Duodenal mucosa (tissue), 2 donors: ENCODE results near the gene ZCCHC12.

ENCODE experiments used
- H3K27ac ChIP-seq: one replicate; pipeline ENCODE4 v1.7.0; 2013; ENCODE audit warnings: low read depth, low read length
- H3K27me3 ChIP-seq, 2 donors: one replicate each; pipeline ENCODE4 v1.7.0; 2013; ENCODE audit warnings: low read length in 2 of 2, control low read depth in 1 of 2; ENCODE audit not compliant: insufficient read depth in 2 of 2, control insufficient read depth in 1 of 2
- H3K36me3 ChIP-seq, 2 donors: one replicate each; pipeline ENCODE4 v1.7.0; 2013; ENCODE audit warnings: low read length in 2 of 2, control low read depth in 1 of 2; ENCODE audit not compliant: insufficient read depth in 2 of 2, control insufficient read depth in 1 of 2
- H3K4me1 ChIP-seq, 2 donors: one replicate each; pipeline ENCODE4 v1.7.0; 2013; ENCODE audit warnings: low read length in 2 of 2, control low read depth in 1 of 2; ENCODE audit not compliant: insufficient read depth in 2 of 2, control insufficient read depth in 1 of 2
- H3K4me3 ChIP-seq, 2 donors: one replicate each; pipeline ENCODE4 v1.7.0; 2013; ENCODE audit warnings: low read length in 2 of 2, low read depth in 1 of 2
- H3K9ac ChIP-seq, 2 donors: one replicate each; pipeline ENCODE4 v1.7.0; 2013; ENCODE audit warnings: low read length in 2 of 2, low read depth in 1 of 2
- H3K9me3 ChIP-seq, 2 donors: one replicate each; pipeline ENCODE4 v1.7.0; 2013; ENCODE audit warnings: low read length in 2 of 2, control low read depth in 1 of 2; ENCODE audit not compliant: control insufficient read depth in 1 of 2

The ZCCHC12 gene

DNA sequence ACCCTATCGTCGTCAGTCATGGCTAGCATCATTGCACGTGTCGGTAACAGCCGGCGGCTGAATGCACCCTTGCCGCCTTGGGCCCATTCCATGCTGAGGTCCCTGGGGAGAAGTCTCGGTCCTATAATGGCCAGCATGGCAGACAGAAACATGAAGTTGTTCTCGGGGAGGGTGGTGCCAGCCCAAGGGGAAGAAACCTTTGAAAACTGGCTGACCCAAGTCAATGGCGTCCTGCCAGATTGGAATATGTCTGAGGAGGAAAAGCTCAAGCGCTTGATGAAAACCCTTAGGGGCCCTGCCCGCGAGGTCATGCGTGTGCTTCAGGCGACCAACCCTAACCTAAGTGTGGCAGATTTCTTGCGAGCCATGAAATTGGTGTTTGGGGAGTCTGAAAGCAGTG is 1.6 kb downstream of the ZCCHC12 start:
- Histone ChIP-seq H3K27ac (no peak overlapping the region), H3K4me3 (no peak overlapping the region), H3K9me3 (no peaks in the 10 kb centered on the region), H3K4me1 (peaks cover 0 to 4% of the 10 kb centered on the region in 2 donors), H3K27me3 (peaks cover 20 to 45% of the 10 kb centered on the region in 2 donors), H3K9ac (no peak overlapping the region), H3K36me3 (no peaks in the 10 kb centered on the region)

DNA sequence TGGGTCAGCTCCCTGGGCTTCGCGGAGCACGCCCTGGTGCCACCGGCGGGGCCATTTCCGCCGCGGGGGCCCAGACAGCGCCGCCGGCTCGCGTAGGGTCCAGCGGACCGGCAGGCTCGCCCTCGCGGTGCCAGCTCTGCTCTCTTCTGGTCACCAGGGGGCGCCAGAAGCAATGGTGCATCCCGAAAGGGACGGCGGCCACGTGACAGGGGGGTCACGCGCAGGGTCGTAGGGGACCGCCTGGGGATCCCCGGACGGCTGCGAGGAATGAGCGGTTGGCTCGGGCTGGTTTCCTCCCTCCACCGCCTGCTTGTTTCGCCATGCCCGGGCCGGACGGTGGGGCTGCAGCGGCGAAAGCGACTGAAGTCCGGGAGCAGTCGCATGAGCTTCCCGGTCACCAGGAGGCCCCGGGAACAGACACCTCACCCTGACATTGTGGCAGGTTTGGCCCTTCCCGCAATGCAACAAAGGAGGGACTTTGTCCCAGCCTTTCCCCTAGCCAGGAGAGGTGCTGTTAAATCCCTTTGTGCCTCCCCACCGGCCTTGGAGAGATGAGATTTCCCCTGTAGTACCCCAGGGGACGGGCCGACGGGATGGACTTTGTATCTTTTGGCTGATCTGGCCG is 15.8 kb downstream of the ZCCHC12 start:
- Histone ChIP-seq H3K9me3 (no peaks in the 10 kb centered on the region), H3K36me3 (no peaks in the 10 kb centered on the region), H3K4me3 (peak overlapping the region; percentile 62 to 66), H3K4me1 (no peaks in the 10 kb centered on the region), H3K27ac (no peak overlapping the region), H3K9ac (peak overlapping the region; percentile 25 to 51), H3K27me3 (no peaks in the 10 kb centered on the region)

- no peak overlapping the region for H3K4me3 ChIP-seq
- H3K36me3 ChIP-seq = no peaks in the 10 kb centered on the region
- no peaks in the 10 kb centered on the region for H3K4me1 ChIP-seq
- H3K9me3 ChIP-seq = no peaks in the 10 kb centered on the region
- no peak overlapping the region for H3K27ac ChIP-seq
- no peak overlapping the region for H3K9ac ChIP-seq
- no peaks in the 10 kb centered on the region for H3K27me3 ChIP-seq
These were observed 24.1 kb downstream of the ZCCHC12 start for GRCh38 chrX:118847676-118848075.

DNA sequence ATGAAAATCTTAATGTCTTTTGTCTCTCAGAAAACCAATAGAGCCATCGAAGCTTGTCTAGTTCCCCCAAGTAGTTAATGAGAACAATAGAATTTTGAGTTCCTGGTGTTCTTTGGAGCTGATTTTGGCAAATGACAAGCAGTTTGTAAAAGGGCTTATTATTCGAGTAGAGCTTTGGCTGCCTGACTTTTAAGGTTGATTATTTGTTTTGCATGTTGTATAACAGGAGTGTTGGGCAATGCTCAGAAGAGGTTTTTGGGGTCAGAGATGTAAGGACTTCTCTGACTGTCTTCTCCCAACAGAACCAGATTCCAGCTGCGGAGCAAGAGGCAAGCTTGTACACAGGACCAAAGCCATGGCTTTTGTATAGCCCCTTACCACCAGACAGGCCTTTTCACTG is 30.0 kb downstream of the ZCCHC12 start:
- H3K9ac ChIP-seq = no peak overlapping the region
- H3K4me1 ChIP-seq = no peaks in the 10 kb centered on the region
- no peaks in the 10 kb centered on the region for H3K9me3 ChIP-seq
- no peaks in the 10 kb centered on the region for H3K27me3 ChIP-seq
- no peak overlapping the region for H3K4me3 ChIP-seq
- H3K27ac ChIP-seq = no peak overlapping the region
- H3K36me3 ChIP-seq = no peaks in the 10 kb centered on the region

DNA sequence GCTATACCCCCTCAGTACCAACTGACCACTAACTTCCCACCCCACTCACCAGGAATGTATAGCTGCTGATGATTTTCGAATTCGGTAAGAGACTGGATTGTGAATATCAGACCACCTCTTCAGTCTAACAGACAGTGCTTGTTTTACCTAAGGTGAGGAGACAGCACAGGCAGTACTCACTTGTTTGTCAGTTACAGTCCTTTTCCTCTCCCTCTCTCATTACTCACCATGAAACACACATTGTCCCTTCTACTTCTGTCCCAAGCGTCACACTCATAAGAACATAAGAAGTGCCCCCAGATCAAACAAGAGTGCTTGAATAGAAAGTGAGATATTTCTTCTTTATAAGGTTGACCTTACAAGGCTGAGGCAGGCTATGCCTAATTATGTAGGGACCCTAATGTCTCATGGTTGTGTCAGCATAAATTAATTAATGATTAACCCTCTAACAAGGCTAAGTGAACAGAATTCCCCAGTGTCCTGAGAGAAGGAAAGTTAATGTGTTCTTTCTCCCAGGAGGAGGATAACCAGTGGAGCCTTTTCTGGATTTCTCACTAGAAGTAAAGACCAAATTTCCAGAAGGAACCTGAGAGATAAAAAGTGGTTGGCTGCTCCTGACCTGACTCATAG is 32.2 kb downstream of the ZCCHC12 start:
- H3K27me3 ChIP-seq = no peaks in the 10 kb centered on the region
- no peak overlapping the region for H3K9ac ChIP-seq

DNA sequence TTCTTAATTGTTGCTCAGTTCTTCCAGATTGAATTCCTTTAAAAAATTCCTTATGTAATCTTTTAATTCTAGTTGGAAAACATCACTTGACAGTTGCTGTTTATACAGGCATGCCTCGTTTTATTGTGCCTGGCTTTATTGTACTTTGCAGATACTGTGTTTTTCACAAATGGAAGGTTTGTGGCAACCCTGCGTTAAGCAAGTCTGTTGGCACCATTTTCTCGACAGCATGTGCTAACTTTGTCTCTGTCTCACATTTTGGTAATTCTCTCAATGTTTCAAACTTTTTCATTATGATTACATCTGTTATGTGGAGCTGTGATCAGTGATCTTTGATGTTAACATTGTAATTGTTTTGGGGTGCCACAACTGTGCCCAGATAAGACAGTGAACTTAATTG is 33.4 kb downstream of the ZCCHC12 start:
- Histone ChIP-seq H3K27ac (no peak overlapping the region), H3K36me3 (no peaks in the 10 kb centered on the region), H3K9me3 (no peaks in the 10 kb centered on the region), H3K4me3 (no peak overlapping the region), H3K4me1 (no peaks in the 10 kb centered on the region), H3K27me3 (no peaks in the 10 kb centered on the region), H3K9ac (no peak overlapping the region)

More for the DNA sequence above, 32.2 kb downstream of the ZCCHC12 start:
- Histone ChIP-seq H3K36me3 (no peaks in the 10 kb centered on the region), H3K27ac (no peak overlapping the region), H3K4me3 (no peak overlapping the region), H3K9me3 (no peaks in the 10 kb centered on the region), H3K4me1 (no peaks in the 10 kb centered on the region)

- Histone ChIP-seq H3K9me3 (no peaks in the 10 kb centered on the region), H3K27ac (no peak overlapping the region), H3K4me3 (no peak overlapping the region), H3K4me1 (no peaks in the 10 kb centered on the region), H3K9ac (no peak overlapping the region), H3K36me3 (no peaks in the 10 kb centered on the region), H3K27me3 (no peaks in the 10 kb centered on the region)
These were observed 37.7 kb downstream of the ZCCHC12 start for GRCh38 chrX:118861338-118861737.

GRCh38 chrX:118862091-118862490 is 38.5 kb downstream of the ZCCHC12 start:
- H3K4me3 ChIP-seq = no peak overlapping the region
- H3K27ac ChIP-seq = no peak overlapping the region
- H3K36me3 ChIP-seq = no peaks in the 10 kb centered on the region
- no peaks in the 10 kb centered on the region for H3K27me3 ChIP-seq
- no peak overlapping the region for H3K9ac ChIP-seq
- H3K4me1 ChIP-seq = no peaks in the 10 kb centered on the region
- no peaks in the 10 kb centered on the region for H3K9me3 ChIP-seq

- H3K27me3 ChIP-seq = no peaks in the 10 kb centered on the region
- no peak overlapping the region for H3K27ac ChIP-seq
- no peak overlapping the region for H3K4me3 ChIP-seq
- H3K9me3 ChIP-seq = no peaks in the 10 kb centered on the region
- H3K36me3 ChIP-seq = no peaks in the 10 kb centered on the region
- no peaks in the 10 kb centered on the region for H3K4me1 ChIP-seq
- no peak overlapping the region for H3K9ac ChIP-seq
These were observed 39.4 kb downstream of the ZCCHC12 start for GRCh38 chrX:118862979-118863378.

DNA sequence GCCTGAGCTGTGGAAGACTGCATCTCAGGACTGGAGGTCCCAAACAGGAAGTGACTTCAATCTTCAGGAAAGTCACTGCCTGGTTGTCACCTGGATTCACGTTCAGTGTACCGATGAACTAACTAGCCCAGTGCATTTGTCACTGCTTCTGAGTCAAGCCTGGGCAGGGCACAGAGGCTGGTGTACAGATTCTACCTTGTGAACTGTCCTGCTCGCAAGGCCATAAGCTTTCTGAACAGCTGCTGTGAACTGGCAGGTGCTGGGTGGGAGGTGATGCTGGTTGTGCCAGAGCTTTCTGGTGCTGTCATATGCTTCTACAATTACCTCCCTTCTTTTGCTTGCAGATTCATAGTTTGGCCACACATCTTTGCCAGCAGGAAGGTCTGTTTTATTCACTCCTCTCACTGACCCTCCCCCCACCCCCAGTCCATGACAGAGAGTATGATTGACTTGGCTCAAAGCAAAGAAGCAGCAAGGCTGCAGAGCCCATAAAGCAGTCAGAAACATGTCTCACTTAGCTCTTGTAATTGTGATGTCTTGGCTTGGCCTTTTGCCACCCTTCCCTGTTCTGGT is 40.5 kb downstream of the ZCCHC12 start:
- Histone ChIP-seq H3K27ac (no peak overlapping the region), H3K36me3 (no peaks in the 10 kb centered on the region), H3K4me3 (no peak overlapping the region), H3K27me3 (no peaks in the 10 kb centered on the region), H3K4me1 (no peaks in the 10 kb centered on the region), H3K9ac (no peak overlapping the region), H3K9me3 (no peaks in the 10 kb centered on the region)
